ENCODE results near the gene TCF7L2. TPM values are rescaled to one million over a fixed set of nuclear protein-coding genes. Genes with fewer than 3 reads are reported as not detected.
A peak's percentile ranks its signal among the peaks of the same experiment; 100 is the strongest.

The TCF7L2 gene
- total RNA-seq, 1 donor: 8.8 TPM

DNA sequence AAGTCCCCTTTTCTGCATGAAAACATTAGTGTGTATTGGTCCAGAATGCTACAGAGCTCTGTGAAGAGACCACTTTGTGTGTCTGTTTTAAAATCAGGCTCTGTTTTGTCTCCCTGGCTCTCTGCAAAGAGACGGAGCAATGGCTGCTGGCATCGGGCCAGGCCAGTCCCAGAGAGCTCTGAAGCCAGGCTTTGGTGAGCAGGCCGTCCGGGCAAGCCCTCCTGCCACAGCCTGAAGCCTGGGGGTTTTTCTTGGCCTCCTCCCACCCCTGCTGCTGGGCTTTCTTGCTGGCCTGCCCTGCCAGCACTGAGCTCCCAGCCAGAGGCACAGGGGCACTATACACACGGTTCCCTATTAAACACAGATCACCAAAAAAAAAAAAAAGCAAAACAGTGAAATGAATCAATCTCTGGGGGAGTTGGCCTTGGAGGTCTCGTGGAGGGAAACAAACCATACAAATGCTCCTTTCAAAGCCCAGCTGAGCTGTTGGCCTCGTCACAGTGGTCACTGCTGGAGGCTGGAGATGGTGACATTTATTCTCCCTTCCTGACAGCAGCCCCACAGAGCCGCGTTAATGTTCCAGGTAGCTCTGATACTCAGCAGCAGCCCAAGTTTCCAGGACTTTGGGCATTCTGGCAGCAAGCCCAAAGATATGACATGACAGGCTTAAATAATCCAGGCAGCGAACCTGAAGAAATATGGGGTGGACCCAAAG, 237.2 kb downstream of the TCF7L2 start:
- no peak overlapping the region for H3K4me3 ChIP-seq (ENCODE audit: low read depth, low read length)
- peak; percentile 32 for DNase-seq (ENCODE audit: low read depth)
- TF ChIP-seq, protein P1, sequence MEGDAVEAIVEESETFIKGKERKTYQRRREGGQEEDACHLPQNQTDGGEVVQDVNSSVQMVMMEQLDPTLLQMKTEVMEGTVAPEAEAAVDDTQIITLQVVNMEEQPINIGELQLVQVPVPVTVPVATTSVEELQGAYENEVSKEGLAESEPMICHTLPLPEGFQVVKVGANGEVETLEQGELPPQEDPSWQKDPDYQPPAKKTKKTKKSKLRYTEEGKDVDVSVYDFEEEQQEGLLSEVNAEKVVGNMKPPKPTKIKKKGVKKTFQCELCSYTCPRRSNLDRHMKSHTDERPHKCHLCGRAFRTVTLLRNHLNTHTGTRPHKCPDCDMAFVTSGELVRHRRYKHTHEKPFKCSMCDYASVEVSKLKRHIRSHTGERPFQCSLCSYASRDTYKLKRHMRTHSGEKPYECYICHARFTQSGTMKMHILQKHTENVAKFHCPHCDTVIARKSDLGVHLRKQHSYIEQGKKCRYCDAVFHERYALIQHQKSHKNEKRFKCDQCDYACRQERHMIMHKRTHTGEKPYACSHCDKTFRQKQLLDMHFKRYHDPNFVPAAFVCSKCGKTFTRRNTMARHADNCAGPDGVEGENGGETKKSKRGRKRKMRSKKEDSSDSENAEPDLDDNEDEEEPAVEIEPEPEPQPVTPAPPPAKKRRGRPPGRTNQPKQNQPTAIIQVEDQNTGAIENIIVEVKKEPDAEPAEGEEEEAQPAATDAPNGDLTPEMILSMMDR (IDR thresholded peaks at IDR 0.05; ENCODE audit: insufficient read depth, low read length): no peak

DNA sequence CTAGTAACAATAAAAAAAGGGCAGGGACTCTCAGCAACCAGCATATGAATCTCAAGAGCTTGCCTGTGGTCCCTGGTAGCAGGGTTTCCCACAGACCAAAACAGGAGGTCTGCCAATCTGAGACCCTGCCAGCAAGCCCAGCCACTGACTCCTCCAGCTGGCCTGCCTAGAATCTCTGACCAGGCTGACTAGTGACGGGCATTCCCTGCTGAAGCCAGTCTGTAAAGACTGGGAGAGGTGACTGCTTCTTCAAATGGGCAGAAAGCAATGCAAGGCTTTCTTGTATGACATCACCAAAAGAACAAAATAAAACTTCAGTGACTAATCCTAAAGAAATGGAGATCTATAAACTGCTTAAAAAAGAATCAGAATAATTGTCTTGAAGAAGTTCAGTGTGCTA, 249.4 kb downstream of the TCF7L2 start:
- H3K4me3 ChIP-seq (ENCODE audit: low read depth, low read length): no peak overlapping the region
- DNase-seq (ENCODE audit: low read depth): peak; percentile 40
- TF ChIP-seq, protein P1 (IDR thresholded peaks at IDR 0.05; ENCODE audit: insufficient read depth, low read length): no peak

DNA sequence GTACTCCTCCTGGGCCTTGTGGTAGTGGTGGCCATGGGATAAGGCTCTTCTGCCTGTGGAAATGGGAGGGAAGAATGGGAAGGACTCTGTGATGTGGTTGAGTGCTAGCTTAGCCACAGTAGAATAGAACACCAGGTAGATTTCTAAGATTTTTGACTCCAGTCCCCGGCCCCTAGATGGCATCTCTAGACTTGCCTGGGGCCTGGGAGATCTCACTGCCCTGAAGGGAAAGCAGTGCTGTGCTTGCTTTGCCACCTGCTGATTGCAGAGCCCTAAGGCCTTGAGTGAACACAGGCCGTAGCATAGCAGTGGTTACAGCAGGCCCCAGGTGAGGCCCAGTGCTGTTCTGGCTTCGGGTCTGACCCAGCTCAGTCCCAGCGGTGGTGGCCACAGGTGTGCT, 252.0 kb downstream of the TCF7L2 start:
- no peak overlapping the region for H3K4me3 ChIP-seq (ENCODE audit: low read depth, low read length)
- TF ChIP-seq, protein P1 (IDR thresholded peaks at IDR 0.05; ENCODE audit: insufficient read depth, low read length): no peak

DNA sequence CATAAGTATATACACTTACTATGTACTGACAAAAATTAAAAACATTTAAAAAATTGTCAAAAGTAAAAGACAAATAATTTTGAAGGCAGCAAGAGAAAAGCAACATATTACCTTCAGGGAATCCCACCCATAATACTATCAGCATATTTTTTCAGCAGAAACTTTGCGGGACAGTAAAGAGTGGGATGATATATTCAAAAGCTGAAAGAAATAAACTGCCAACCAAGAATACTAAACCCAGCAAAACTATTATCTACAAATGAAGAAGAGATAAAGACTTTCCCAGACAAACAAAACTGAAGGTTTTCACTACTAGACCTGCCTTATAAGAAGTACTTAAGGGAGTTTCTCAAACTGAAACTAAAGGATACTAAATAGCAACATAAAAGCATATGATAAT, 257.9 kb downstream of the TCF7L2 start:
- no peak overlapping the region for H3K4me3 ChIP-seq (ENCODE audit: low read depth, low read length)
- no peak for DNase-seq (ENCODE audit: low read depth)
- TF ChIP-seq, protein P1 (IDR thresholded peaks at IDR 0.05; ENCODE audit: insufficient read depth, low read length): no peak

More for the DNA sequence above, 252.0 kb downstream of the TCF7L2 start:
- DNase-seq (ENCODE audit: low read depth): no peak

DNA sequence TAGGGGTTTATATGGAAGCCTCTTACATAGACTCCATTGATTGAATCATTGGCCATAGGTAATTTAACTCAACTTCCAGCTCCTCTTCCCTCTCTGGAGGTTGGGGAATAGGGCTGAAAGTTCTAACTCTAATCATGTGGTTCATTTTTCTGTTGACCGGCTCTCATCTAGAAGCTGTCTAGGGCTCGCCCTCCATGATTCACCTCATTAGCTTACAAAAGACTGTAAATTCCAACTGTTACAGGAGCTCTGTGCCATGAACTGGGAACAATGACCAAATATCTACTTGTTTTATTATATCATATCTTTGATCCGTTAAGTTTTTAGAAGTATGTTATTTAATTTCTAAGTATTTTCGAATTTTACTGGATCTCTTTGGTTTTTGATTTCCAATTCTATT, 263.0 kb downstream of the TCF7L2 start:
- no peak for DNase-seq (ENCODE audit: low read depth)
- H3K4me3 ChIP-seq (ENCODE audit: low read depth, low read length): no peak overlapping the region
- TF ChIP-seq, protein P1 (IDR thresholded peaks at IDR 0.05; ENCODE audit: insufficient read depth, low read length): no peak

DNA sequence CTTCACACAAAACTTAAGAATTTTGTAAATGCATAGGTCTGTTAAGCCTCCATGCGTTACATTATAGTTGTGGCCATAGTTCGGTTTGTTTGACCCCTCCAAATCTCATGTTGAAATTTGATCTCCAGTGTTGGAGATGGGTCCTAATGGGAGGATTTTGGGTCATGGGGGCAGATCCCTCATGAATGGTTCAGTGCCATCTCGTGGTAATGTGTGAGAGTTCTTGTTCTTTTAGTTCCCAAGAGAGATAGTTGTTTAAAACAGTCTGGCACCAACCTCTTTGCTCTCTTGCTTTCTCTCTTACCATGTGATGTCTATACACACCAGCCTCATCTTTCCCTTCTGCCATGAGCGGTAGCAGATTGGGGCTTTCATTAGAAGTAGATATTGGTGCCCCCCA, 264.3 kb downstream of the TCF7L2 start:
- DNase-seq (ENCODE audit: low read depth): no peak
- TF ChIP-seq, protein P1 (IDR thresholded peaks at IDR 0.05; ENCODE audit: insufficient read depth, low read length): no peak
- H3K4me3 ChIP-seq (ENCODE audit: low read depth, low read length): no peak overlapping the region

DNA sequence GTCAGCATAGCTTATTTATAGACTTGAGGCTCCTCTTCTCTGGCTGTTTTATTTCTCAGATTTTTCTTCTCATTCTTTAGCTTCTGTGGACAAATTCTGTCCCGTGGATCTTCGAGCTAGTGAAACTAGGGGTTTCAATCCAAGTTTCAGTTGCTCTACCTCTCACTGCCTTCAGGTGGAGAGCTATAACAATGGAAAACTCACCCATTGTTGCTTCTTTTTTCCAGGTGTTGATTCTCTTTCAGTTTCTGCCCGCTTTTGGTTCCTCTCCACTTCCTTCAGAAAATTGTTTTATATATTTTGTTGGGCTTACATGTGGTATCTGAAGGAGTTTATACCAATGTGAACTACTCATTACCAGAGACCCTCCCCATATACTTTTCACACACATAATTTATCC, 266.1 kb downstream of the TCF7L2 start:
- no peak overlapping the region for H3K4me3 ChIP-seq (ENCODE audit: low read depth, low read length)
- TF ChIP-seq, protein P1 (IDR thresholded peaks at IDR 0.05; ENCODE audit: insufficient read depth, low read length): peak; percentile 42

More for the DNA sequence above, 266.1 kb downstream of the TCF7L2 start:
- peak; percentile 16 for DNase-seq (ENCODE audit: low read depth)

Data from fibroblast of the aortic adventitia (primary cell).